Measurements from ENCODE around the gene MRPL19.
"Not testable (repeated sequence)": the region's sequence is repeated elsewhere in the genome, so short reads cannot be mapped to it uniquely, and the experiment has no call there.

Gene MRPL19

GRCh38 chr2:75710577-75711253 is 64.1 kb downstream of the MRPL19 start, which contains the start of gene GCFC2:
TSS of gene GCFC2 (minus strand) at chr2:75710915. CDS start at chr2:75710855, 60 bp downstream.
- Histone ChIP-seq H3K4me3 (peak within 1 kb of the TSS; percentile 61 to 68), H3K9me3 (no peaks in the 10 kb centered on the region), H3K36me3 (peaks cover 0 to 5% (median 1%) of the 10 kb centered on the region in 3 donors), H3K27ac (peak within 1 kb of the TSS; percentile 83 to 89), H3K27me3 (no peaks in the 10 kb centered on the region), H3K4me1 (peaks cover 0 to 31% (median 8%) of the 10 kb centered on the region in 4 donors)
- intact Hi-C loops (cut with DNase I; ENCODE audit: low total_unique reads), result loop anchor here (10.0 kb wide), 1 partner anchor 66 kb away; the partner anchor contains the start of gene MRPL19
- peak; percentile 88 to 92 for DNase-seq
- peak; percentile 30 to 35 for TF ChIP-seq CTCF (IDR thresholded peaks at IDR 0.05)

GRCh38 chr2:75711590-75711989 is 65.0 kb downstream of the MRPL19 start:
- H3K27ac ChIP-seq, result peak overlapping the region in 1 of 2 donors; percentile 89
- not testable (repeated sequence) for H3K9me3 ChIP-seq, H3K36me3 ChIP-seq, H3K27me3 ChIP-seq, DNase-seq, H3K4me3 ChIP-seq
- H3K4me1 ChIP-seq, result peaks cover 0 to 31% (median 8%) of the 10 kb centered on the region in 4 donors
- intact Hi-C loops (cut with DNase I; ENCODE audit: low total_unique reads), result loop anchor here (10.0 kb wide), 1 partner anchor 67 kb away; the partner anchor contains the start of gene MRPL19

- TF ChIP-seq CTCF (IDR thresholded peaks at IDR 0.05), result no peak
- Histone ChIP-seq H3K4me3 (no peak overlapping the region), H3K4me1 (peaks cover 0 to 2% (median under 1%) of the 10 kb centered on the region in 4 donors), H3K27ac (no peak overlapping the region), H3K9me3 (peaks cover 0 to 3% (median 0%) of the 10 kb centered on the region in 3 donors), H3K27me3 (no peaks in the 10 kb centered on the region), H3K36me3 (no peaks in the 10 kb centered on the region)
- DNase-seq, result no peak
- intact Hi-C loops (cut with DNase I; ENCODE audit: low total_unique reads), result loop anchor here (10.0 kb wide), 1 partner anchor 72 kb away; the partner anchor contains the start of gene MRPL19
Measured at GRCh38 chr2:75716406-75716805, 69.8 kb downstream of the MRPL19 start.

GRCh38 chr2:75719616-75720015 is 73.0 kb downstream of the MRPL19 start:
- intact Hi-C loops (cut with DNase I; ENCODE audit: low total_unique reads), result loop anchor here (10.0 kb wide), 1 partner anchor 75 kb away; the partner anchor contains the start of gene MRPL19
- DNase-seq, result no peak
- no peak for TF ChIP-seq CTCF (IDR thresholded peaks at IDR 0.05)
- H3K4me3 ChIP-seq, result no peak overlapping the region
- no peaks in the 10 kb centered on the region for H3K4me1 ChIP-seq
- H3K27ac ChIP-seq, result no peak overlapping the region
- H3K27me3 ChIP-seq, result peaks cover 0 to 11% of the 10 kb centered on the region in 2 donors
- H3K36me3 ChIP-seq, result no peaks in the 10 kb centered on the region
- peaks cover 0 to 3% (median 0%) of the 10 kb centered on the region in 3 donors for H3K9me3 ChIP-seq

DNA sequence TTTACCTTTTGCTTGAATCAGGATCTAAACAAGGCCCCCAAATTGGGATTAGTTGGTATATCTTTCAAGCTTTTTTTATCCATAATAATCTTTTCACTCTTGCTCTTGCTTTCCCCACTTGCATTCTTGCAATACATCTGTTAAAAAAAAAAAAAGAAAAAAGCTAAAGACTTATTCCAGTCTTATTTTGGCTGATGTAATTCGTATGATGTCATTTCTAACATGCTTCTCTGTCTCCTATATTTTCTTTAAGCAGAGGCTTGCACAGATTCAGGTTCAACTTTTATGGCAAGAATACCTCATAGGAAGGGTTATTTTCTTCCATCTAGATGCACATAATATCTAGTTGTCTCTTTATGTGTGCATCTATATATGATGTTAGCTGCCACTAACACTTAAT is 73.9 kb downstream of the MRPL19 start:
- intact Hi-C loops (cut with DNase I; ENCODE audit: low total_unique reads), result no loop called here

More for the DNA sequence above, 73.9 kb downstream of the MRPL19 start:
- Histone ChIP-seq H3K9me3 (peaks cover 0 to 3% (median 0%) of the 10 kb centered on the region in 3 donors), H3K4me1 (no peaks in the 10 kb centered on the region), H3K27me3 (peaks cover 0 to 11% of the 10 kb centered on the region in 2 donors), H3K27ac (no peak overlapping the region), H3K4me3 (no peak overlapping the region), H3K36me3 (no peaks in the 10 kb centered on the region)
- DNase-seq, result no peak
- TF ChIP-seq CTCF (IDR thresholded peaks at IDR 0.05), result no peak
